Limb (tissue), 2 donors: Measurements from ENCODE around the gene LSM12.
"Not testable (repeated sequence)": the region's sequence is repeated elsewhere in the genome, so short reads cannot be mapped to it uniquely, and the experiment has no call there.

Source experiments
- DNase-seq, 2 donors: peaks; one replicate each; pipeline ENCODE4 v3.0.0-alpha.2; 2016; ENCODE audit errors: extremely low spot score in 2 of 2

Gene LSM12

DNA sequence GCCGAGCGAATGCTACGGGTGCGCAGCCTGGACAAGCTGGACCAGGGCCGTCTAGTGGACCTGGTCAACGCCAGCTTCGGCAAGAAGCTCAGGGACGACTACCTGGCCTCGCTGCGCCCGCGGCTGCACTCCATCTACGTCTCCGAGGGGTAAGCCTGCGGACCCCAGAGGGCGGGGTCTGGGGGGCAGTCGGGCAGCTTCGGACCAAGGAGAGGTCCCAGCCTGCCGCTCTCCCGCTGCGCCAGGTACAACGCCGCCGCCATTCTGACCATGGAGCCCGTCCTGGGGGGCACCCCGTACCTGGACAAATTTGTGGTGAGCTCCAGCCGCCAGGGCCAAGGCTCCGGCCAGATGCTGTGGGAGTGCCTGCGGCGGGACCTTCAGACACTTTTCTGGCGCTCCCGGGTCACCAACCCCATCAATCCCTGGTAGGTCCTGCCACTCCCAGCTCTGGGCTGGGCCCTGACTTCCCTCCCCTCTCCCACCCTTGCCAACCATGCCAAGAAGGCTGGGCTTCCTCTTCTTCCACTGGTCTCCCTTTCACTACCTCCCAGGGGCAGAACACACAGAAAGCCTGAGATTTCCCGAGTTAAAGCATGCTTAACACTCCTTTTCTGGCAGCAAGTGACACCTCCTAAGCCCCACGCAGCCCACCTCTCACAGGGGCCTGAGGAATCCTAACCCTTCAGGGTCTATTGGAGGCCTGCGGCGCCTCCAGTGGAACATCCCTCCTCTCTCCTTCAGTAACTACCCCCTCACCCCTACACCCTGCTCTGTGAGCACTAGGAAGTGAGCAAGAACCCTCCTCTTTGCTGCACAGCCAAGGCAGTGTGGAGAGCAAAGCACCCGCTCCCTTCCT lies 58.9 kb downstream of the LSM12 start:
- no peak for DNase-seq

DNA sequence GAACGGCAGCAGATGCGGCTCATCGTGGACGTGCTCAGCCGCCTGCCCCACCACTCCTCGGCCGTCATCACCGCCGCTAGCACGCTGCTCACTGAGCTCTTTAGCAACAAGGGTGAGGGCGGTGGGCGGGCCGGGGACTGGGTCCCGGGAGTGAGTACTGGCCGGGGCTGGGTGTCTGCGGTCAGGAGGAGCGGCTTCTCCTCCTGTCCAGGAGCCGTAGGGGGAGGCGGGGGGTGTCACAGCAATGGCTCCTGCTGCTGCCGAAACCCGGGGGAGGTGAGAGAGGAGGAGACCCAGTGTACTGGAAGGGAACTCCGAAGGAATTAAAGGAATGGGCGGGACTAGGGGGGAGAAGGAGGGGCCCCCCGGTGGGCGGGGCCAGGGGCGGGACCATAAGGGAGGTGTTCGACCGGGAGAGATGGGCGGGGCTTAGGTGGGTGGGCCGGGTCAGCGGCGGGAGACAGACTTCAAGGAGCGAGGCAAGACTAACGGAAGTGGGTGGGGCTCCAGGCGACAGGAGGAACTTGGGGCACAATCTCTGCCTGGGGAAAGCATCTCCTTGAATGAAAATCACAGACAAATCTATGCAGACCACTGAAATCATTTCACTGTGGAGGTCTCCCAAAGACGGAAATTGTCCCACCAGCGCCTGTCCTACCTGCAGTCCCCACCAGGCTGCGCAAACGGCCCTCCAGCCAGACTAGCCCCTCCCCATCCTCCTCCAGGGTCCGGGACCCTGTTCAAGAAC lies 59.7 kb downstream of the LSM12 start:
- DNase-seq = peak; percentile 91 to 97

DNA sequence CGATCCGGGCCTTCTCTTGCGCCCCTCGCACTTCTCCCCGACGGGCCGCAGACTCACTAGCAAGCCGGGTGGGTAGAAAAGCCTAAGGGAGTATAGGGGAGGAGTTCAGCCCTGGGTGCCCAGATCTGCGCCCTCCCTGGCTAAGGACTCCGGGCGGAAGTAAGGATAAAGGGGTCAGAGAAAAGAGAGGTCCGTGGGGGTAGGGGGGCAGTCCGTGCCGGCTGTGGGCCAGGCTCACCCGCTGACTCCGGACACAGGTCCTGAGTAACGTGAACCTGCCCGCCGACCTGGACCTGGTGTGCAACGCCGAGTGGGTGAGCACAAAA lies 60.2 kb downstream of the LSM12 start:
- DNase-seq = no peak

DNA sequence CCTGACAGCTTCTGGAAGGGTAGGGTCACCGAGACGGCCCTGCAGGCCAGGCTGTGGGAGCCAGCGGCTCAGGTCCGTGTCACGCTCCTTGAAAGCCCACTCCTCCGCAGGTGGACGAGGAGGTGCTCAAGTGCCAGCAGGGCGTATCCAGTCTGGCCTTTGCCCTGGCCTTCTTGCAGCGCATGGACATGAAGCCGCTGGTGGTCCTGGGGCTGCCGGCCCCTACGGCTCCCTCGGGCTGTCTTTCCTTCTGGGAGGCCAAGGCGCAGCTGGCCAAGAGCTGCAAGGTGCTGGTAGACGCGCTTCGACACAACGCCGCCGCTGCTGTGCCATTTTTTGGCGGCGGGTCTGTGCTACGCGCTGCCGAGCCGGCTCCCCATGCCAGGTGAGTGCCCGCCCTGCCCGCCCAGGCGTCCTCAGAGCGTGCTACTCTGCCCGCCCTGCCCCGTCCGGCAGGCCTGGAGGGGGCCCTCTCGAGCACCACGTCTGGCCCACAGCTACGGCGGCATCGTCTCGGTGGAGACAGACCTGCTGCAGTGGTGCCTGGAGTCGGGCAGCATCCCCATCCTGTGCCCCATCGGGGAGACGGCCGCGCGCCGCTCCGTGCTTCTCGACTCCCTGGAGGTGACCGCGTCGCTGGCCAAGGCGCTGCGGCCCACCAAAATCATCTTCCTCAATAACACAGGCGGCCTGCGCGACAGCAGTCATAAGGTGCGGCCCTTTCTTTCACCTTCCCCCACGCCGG lies 60.8 kb downstream of the LSM12 start:
- peak in 1 of 2 donors; percentile 48 for DNase-seq

DNA sequence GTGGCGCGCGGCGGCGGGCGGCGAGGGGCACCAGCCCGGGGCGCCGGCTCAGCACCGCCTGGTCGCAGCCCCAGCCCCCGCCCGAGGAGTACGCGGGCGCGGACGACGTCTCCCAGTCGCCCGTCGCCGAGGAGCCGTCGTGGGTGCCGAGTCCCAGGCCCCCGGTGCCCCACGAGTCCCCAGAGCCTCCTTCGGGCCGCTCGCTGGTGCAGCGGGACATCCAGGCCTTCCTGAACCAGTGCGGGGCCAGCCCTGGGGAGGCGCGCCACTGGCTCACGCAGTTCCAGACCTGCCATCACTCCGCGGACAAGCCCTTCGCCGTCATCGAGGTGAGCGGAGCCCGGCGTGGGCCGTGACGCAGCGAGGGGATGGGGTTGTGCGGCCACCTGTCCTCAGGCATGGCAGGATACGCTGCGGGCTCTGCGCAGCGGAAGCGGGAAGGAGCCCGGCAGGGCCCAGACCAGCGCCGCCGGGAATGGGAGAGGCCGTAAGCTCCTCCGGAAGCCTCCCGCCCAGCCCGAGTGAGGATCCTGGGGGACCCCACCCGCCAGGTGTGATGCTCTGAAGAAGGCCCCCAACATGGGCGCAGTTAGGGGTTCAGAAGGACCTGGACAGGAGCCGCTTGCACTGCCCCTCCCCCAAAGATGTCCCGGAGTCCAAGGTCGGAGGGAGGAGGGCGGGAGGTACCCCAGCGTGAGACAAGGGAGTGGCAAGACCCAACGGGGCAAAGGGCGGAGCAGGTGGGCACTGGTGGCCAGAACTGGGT lies 61.5 kb downstream of the LSM12 start:
- DNase-seq = peak in 1 of 2 donors; percentile 50

DNA sequence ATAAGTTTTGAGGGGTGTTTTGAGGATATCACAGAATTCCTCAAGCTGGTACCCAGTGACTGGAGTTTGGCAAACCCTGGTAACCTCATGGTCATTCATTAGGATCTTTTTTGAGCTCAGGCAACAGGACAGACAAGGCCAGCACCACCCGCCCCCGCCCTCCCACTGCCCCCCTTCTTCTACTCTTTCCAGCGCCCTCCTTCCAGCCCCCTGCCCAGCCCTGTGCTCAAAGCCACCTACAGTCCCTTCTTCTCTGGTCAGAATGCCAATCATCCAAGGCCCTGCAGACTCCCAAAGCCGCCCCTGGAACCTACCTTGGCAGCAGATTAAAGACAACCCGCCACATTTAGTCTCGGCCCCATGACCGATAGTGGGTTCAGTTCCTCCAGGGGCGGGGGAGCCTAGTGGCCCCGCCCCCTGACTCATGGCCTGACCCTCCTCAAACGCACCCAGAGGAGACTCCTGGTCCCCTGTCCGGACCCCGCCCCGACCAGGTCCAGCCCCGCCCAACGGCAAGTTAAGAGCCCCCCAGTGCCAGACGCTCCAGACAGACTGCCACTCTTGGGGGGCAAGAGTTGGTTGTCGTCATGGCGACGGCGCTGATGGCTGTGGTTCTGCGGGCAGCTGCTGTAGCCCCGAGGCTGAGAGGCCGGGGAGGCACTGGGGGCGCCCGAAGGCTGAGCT lies 62.3 kb downstream of the LSM12 start, which contains the start of gene NAGS:
NAGS (plus strand) TSS at position 546 of the 684 bp plus-strand sequence; CDS start at position 588, 42 bp downstream.
- peak in 1 of 2 donors; percentile 53 for DNase-seq

DNA sequence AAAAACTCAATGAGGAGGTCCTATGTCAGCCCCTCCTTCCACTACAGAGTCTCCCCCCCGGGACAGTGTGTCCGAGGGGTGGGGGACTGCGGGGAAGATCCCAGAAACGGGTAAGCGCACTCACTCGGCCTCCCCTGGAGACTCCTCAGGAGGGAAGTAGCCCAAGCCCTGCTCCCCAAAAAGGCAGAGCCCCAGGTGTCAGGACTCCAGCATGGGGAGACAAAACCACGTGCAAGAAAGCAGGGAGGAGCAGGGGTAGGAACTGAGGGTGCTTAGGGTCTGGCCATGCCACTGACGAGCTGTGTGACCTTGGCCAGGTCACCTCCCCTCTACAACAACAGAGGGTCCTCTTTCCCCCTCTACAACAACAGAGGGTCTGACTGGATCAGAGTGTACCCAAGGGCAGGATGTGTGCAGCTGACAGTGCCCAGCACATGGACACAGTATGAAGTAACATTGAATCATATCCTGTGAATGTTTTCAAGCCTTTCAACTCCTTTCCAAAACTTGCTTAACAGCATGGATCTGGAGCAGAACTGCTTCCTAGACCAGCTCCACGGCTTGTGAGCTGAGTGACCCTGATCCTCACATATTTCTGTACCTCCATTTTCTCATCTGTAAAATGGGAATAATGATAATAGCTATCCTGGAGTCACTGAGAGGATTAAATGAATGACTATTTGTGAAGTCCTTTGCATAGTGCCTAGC lies 64.2 kb downstream of the LSM12 start:
- DNase-seq = no peak

DNA sequence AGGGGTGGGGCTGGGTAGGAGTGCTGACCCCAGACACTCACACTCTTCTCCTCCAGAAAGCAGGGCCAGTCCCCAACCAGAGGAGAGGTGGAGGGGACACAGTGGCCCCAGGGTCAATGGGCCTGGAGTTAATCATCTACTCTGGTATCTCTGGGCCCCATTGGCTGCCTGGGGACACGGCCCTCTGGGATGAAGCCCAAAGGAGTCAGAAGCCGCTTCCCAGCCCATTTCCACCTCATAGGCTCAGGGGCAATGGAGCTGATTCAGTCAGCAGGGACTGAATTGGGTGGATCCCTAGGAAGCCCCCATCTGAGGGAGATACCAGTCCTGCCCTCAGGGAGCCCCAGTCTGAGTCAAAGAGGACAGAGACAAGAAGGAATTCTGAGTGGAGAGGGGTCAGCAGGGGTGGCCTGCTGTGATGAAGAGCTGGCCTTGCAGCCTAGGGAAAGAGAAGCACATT lies 65.0 kb downstream of the LSM12 start:
- no peak for DNase-seq

DNA sequence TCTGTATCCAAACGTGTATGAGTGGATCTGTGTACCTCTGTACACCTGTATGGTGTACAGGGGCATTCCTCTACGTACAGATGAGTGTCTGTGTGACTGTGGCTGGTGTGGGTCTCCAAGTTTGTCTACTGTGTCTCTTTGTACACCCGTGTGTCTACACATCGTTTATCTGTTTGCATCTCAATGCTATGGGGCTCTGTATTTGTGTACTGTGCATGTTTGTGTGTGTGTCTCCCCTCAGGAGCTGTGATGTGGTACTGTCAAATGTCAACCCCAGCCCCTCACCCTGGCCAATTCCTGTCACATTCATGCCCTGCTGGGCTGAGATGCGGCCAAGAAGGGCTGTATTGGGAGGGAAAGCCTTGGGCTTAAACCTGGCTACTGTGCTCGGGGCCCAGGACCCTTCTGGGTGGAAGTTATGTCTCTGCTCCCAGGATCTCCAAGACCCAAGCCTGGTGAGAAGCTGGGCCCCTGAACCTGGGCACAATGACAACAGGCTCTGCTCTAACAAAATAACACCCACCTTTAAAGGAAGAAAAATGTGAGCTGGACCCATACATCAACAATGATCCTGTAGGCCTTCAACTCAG lies 65.5 kb downstream of the LSM12 start:
- DNase-seq = no peak

DNA sequence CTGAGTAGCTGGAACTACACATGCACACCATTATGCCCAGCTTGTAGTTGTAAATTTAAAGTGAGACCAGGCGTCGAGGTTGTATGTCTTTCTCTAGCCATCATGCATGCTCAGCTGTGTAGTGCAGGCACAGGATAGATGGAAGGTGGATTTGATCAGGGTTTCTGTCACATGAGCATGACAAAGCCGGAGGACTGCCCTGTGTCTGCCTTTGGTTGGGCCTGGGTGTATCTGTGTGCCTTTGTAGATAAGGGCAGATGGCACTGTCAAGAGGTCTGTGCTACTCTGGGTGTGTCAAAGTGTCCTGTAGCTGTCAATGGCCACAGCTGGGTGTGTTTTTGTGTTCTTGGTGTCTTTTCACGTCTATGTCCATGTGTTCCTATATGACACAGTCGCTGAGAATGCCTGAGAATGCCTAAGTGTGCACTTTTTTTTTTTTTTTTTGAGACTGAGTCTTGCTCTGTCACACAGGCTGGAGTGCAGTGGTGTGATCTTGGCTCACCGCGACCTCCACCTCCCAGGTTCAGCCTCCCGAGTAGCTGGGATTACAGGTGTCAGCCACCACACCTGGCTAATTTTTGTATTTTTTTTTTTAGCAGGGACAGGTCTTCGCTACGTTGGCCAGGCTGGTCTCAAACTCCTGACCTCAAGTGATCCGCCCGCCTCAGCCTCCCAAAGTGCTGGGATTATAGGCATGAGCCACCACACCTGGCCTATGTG lies 66.2 kb downstream of the LSM12 start:
- DNase-seq = no peak

DNA sequence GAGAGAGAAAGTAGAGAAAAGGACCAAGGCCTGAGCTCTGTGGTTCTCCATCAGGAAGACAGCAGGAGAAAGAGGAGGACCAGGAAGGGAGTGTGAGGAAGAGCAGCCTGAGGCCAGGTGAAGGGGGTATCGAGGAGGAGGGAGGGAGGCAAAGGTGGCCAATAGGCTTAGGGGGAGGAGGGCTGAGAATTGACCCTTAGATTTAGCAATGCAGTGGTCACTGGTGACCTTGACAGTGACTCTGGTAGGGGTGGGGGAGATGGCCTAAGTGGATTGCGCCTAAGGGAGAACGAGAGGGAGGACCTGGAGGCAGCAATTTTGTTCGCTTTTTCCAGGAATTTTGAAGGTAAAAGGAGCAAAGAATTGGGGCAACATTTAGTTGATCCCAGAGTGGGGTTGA lies 67.4 kb downstream of the LSM12 start:
- DNase-seq = no peak

DNA sequence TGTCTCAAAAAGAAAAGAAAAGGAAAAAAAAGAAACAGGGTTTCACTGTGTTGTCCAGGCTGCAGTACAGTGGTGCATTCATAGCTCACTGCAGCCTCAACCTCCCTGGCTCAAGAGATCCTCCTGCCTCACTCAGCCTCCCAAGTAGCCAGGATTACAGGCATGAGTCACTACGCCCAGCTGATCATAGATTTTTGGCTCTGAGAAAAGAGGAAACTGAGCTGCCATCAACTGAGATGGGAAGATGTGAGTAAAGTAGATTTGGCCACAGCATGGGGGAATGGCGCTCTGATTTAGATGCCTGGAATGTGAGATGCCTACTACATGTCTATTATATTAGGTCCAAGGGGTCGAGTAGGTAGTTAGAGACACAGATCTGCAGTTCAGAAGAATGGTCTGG lies 67.9 kb downstream of the LSM12 start:
- no peak for DNase-seq

DNA sequence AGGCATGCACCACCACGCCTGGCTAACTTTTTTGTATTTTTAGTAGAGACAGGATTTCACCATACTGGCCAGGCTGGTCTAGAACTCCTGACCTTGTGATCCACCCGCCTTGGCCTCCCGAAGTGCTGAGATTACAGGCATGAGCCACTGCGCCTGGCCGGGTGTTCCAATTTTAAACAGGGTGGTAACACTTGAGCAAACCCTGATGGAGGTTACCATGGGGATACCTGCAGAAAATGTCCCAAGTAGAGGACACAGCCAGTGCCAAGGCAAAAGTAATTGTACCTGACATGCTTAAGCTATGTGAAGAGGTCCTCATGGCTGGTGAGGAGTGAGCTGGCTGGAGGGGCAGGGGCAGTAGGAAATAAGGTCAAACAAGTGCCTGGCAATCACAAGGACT lies 69.3 kb downstream of the LSM12 start:
- not testable (repeated sequence) for DNase-seq

DNA sequence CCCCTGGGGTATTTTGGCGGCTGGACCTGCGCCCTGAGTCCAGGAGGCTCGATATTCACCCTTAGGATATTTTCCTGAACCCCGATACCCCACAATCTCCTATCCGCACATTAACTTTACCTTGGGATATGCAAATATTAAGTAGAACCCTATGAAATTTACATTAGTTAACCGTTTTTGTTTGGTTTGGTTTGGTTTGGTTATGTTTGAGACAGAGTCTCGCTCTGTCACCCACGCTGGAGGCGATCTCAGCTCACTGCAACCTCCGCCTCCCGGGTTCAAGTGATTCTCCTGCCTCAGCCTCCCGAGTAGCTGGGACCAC lies 71.4 kb downstream of the LSM12 start:
- no peak for DNase-seq

DNA sequence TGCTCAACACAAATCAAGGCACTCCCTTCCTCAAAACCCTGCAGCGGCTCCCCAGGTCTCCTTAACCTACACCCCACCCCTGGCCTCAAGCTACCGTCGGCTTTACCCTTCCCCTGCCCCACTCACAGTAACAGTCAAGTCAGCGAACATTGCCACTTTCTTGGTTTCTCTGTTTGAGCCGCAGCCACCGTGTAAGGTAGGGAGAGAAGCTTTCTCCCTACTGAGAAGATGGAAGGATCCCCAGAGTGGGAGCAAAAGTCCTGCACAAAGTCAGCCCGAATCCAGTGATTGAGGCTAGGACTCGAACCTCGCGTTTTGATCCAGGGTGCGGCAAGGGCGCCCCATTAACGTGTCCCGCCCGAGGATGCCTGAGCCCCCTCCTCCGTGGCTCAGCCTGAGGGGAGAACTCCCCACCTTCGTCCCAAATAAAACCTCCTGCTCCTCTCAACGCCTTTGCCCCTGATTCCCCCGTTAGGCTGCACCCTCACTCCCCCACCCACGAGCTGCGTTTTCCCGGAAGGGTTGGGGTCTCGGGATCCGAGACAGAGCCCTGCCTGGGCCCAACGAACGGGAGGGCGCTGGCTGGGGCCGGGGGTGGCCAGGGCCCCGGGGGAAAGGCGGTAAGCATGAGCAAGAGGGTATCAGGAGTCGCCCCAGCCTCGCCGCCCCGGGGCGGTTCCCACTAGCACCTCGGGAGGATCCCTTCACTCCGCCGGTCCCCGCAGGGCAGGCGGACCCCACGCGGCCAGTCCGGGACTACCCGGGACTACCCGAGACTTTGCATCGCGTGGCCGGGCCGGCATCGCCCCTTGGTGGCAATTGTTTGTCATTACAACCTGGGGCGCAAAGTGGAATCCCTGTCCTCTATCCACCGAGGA lies 72.0 kb downstream of the LSM12 start:
- DNase-seq = peak in 1 of 2 donors; percentile 80

DNA sequence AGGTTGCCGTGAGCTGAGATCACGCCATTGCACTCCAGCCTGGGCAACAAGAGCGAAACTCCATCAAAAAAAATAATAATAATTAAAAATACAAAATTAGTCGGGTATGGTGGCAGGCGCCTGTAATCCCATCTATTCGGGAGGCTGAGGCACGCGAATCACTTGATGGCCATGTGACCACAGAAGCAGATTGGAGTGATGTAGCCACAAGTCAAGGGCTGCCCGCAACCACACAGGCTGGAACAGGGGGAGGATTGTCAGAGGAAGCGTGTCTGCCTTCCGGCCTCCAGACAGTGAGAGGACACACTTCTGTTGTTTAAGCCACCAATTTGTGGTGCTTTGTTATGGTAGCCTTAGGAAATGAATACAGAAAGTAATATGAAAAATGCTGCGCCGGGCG lies 73.8 kb downstream of the LSM12 start:
- DNase-seq = no peak

DNA sequence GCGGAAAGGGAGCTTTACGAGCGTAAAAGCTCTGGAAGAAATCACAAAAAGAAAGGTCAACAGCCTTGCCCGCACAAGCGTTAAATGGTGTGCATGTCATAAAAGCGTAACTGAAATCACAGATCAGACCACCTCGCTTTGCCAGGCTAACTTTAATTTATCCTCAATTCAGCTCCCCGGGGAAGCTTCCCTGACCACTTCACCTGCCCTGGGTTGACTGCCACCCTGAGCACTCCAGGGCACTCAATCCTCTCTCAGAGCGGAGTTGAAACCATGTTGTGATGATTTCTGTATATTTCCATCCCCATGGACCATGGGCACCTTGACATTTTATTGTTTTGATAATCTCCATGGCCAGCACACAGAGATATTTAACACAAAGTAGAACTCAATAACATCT lies 78.2 kb downstream of the LSM12 start:
- DNase-seq = no peak
